ENCODE data around the gene OBP2B.
"Not testable (repeated sequence)": the region's sequence is repeated elsewhere in the genome, so short reads cannot be mapped to it uniquely, and the experiment has no call there.

GRCh38 chr9:133251221-133251620 lies 42.2 kb upstream of the OBP2B start:
- not testable (repeated sequence) for TF ChIP-seq CTCF (IDR thresholded peaks at IDR 0.05); POLR2AphosphoS5 (IDR thresholded peaks at IDR 0.05; ENCODE audit: low read depth, low read length)

All from Panc1 (cell line).